PFSK-1 (cell line): ENCODE results near the gene RASAL2.

Experiments used
- FOXP2 ChIP-seq: optimal IDR thresholded peaks from 2 replicates; pipeline ENCODE3; 2011; ENCODE audit warnings: borderline replicate concordance, control low read depth, inconsistent platforms; ENCODE audit not compliant: insufficient read depth; ENCODE audit errors: extremely low read length, extremely low read depth
- POLR2AphosphoS5 ChIP-seq: IDR thresholded peaks from 2 replicates; pipeline ENCODE4 v1.6.1; 2012; ENCODE audit warnings: low read depth, mild to moderate bottlenecking, control low read depth, low read length, moderate library complexity
- SIN3A ChIP-seq: IDR thresholded peaks from 2 replicates; pipeline ENCODE4 v1.6.1; 2012; ENCODE audit warnings: mild to moderate bottlenecking, low read length, moderate library complexity, borderline replicate concordance; ENCODE audit not compliant: insufficient read depth
- TAF1 ChIP-seq: IDR thresholded peaks from 2 replicates; pipeline ENCODE4 v1.6.1; 2012; ENCODE audit warnings: low read length, control low read depth, borderline replicate concordance; ENCODE audit not compliant: insufficient read depth
- TF ChIP-seq, protein P1 (sequence below), 2 experiments: IDR thresholded peaks; 2 replicates each; pipeline versions ENCODE4 v1.6.1 to v1.8.0; 2011 to 2012; ENCODE audit warnings: low read depth in 2 of 2, low read length in 2 of 2, control low read depth in 1 of 2, inconsistent platforms in 1 of 2, mild to moderate bottlenecking in 1 of 2, moderate library complexity in 1 of 2; ENCODE audit not compliant: insufficient read depth in 1 of 2

Gene RASAL2

GRCh38 chr1:178490967-178491366 lies 397.1 kb downstream of the RASAL2 start:
- TF ChIP-seq, protein P1, sequence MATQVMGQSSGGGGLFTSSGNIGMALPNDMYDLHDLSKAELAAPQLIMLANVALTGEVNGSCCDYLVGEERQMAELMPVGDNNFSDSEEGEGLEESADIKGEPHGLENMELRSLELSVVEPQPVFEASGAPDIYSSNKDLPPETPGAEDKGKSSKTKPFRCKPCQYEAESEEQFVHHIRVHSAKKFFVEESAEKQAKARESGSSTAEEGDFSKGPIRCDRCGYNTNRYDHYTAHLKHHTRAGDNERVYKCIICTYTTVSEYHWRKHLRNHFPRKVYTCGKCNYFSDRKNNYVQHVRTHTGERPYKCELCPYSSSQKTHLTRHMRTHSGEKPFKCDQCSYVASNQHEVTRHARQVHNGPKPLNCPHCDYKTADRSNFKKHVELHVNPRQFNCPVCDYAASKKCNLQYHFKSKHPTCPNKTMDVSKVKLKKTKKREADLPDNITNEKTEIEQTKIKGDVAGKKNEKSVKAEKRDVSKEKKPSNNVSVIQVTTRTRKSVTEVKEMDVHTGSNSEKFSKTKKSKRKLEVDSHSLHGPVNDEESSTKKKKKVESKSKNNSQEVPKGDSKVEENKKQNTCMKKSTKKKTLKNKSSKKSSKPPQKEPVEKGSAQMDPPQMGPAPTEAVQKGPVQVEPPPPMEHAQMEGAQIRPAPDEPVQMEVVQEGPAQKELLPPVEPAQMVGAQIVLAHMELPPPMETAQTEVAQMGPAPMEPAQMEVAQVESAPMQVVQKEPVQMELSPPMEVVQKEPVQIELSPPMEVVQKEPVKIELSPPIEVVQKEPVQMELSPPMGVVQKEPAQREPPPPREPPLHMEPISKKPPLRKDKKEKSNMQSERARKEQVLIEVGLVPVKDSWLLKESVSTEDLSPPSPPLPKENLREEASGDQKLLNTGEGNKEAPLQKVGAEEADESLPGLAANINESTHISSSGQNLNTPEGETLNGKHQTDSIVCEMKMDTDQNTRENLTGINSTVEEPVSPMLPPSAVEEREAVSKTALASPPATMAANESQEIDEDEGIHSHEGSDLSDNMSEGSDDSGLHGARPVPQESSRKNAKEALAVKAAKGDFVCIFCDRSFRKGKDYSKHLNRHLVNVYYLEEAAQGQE (IDR thresholded peaks at IDR 0.05; ENCODE audit: insufficient read depth in 1 of 2, low read depth in 2 of 2, low read length in 2 of 2), result no peak

DNA sequence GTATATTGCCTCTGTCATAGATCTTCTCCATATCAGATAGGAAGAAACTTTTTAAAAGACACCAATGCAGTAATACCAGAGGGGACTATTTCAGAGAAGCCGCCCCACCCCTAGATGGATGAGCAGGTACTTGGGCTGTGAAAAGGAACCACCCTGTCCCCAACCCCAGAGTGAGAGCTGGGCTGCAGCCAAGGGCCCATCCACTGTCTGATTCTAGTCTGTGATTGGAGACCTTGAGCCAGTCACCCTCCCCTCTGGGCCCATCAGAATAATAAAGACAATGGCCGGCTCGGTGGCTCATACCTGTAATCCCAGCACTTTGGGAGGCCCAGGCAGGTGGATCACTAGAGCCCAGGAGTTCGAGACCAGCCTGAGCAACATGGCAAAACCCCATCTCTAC lies 397.8 kb downstream of the RASAL2 start:
- TF ChIP-seq, protein P1 (IDR thresholded peaks at IDR 0.05; ENCODE audit: insufficient read depth in 1 of 2, low read depth in 2 of 2, low read length in 2 of 2), result no peak
- no peak for TF ChIP-seq FOXP2
- TF ChIP-seq POLR2AphosphoS5, result no peak
- TF ChIP-seq SIN3A, result no peak
- TF ChIP-seq TAF1, result no peak

GRCh38 chr1:178492341-178492740 lies 398.4 kb downstream of the RASAL2 start:
- TF ChIP-seq POLR2AphosphoS5, result no peak
- TF ChIP-seq TAF1, result no peak
- TF ChIP-seq FOXP2, result no peak
- no peak for TF ChIP-seq SIN3A
- TF ChIP-seq, protein P1 (IDR thresholded peaks at IDR 0.05; ENCODE audit: insufficient read depth in 1 of 2, low read depth in 2 of 2, low read length in 2 of 2), result no peak

DNA sequence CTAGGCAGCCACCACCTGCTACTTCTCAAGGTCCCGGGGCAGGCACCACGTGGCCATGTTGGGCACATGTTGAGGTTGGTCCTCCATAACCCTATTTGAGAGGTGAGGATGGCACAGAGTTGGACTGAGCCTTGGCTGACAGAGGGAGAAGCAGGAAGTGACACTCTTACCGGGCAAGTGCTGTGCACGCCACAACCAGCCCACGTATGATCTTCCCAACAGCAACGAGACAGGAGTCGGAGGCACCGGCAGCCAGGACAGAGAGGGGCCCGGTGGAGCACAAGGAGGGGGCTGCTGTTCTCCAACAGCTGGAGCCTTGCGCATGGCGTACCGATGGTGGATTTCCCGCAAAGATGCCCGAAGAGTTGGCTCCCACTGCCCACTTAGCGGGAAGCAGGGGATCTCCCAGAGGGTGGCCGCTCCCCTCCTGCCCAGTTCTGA lies 399.4 kb downstream of the RASAL2 start:
- TF ChIP-seq, protein P1 (IDR thresholded peaks at IDR 0.05; ENCODE audit: insufficient read depth in 1 of 2, low read depth in 2 of 2, low read length in 2 of 2), result no peak
- TF ChIP-seq POLR2AphosphoS5, result no peak
- TF ChIP-seq SIN3A, result no peak
- no peak for TF ChIP-seq FOXP2
- no peak for TF ChIP-seq TAF1

DNA sequence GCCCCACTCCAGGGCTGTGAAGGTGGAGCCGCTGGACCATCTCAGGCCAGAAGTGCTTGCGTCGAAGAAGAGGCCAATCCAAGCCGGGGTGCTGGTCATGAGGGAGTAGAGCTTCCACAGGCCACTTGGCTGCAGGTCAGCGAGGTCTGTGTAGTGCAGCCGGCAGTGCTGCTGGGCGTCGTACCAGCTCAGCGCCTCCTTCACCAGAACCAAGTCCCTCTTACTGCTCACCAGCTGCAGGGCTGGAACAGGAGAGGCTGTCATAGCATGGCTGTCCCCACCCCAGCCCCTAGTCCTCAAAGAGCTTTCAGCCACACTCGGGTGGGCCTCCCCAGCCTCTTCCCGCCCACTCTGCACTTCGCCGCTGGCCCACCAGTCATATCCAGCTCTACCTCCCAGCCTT lies 400.7 kb downstream of the RASAL2 start:
- TF ChIP-seq POLR2AphosphoS5 (no peak), FOXP2 (no peak), TAF1 (no peak), SIN3A (no peak)
- TF ChIP-seq, protein P1 (IDR thresholded peaks at IDR 0.05; ENCODE audit: insufficient read depth in 1 of 2, low read depth in 2 of 2, low read length in 2 of 2), result no peak
